ENCODE measurements around the gene IL25.

DNA sequence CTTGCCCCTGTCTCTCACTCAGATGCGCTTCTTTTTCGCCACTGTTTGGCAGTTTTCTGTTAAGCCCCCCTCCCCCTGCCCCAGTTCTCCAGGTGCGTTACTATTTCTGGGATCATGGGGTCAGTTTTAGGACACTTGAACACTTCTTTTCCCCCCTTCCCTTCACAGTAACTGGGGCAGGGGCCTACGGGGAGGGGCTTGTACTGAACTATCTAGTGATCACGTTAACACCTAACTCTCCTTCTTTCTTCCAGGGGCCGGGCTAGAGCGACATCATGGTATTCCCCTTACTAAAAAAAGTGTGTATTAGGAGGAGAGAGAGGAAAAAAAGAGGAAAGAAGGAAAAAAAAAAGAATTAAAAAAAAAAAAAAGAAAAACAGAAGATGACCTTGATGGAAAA, 47.6 kb upstream of the IL25 start:
- TF ChIP-seq CTCF (IDR thresholded peaks at IDR 0.05) (no peak), POLR2A (IDR thresholded peaks at IDR 0.05) (no peak), POLR2AphosphoS5 (IDR thresholded peaks at IDR 0.05) (no peak), EP300 (IDR thresholded peaks at IDR 0.05) (no peak)
